SJSA1 (cell line): ENCODE data around the gene PCBD1. TPM values are rescaled to one million over a fixed set of nuclear protein-coding genes. Genes with fewer than 3 reads are reported as not detected.

Source experiments
- DNase-seq, 2 experiments: peaks; one replicate each; pipeline ENCODE4 v3.0.0-alpha.2; 2015 to 2020; ENCODE audit warnings: low spot score in 2 of 2, low read depth in 1 of 2
- H3K27ac ChIP-seq: fragments of 250-450 bp; sonication (Bioruptor Pico); 2 replicates; pipeline ENCODE4 v1.5.1; 2020; ENCODE audit warnings: mild to moderate bottlenecking, moderate library complexity
- H3K27me3 ChIP-seq: fragments of 250-450 bp; sonication (Bioruptor Pico); replicated peaks from 2 replicates; pipeline ENCODE4 v1.5.1; 2020; ENCODE audit warnings: mild to moderate bottlenecking, moderate library complexity
- H3K36me3 ChIP-seq: fragments of 250-450 bp; sonication (Bioruptor Pico); 2 replicates; pipeline ENCODE4 v1.5.1; 2020; ENCODE audit warnings: mild to moderate bottlenecking
- H3K4me1 ChIP-seq: fragments of 250-450 bp; sonication (Bioruptor Pico); replicated peaks from 2 replicates; pipeline ENCODE4 v1.6.1; 2021; ENCODE audit warnings: mild to moderate bottlenecking
- H3K4me3 ChIP-seq: fragments of 250-450 bp; sonication (Bioruptor Pico); 2 replicates; pipeline ENCODE4 v1.5.1; 2020; ENCODE audit warnings: mild to moderate bottlenecking
- H3K9me3 ChIP-seq: fragments of 250-450 bp; sonication (Bioruptor Pico); replicated peaks from 2 replicates; pipeline ENCODE4 v1.5.1; 2020; ENCODE audit warnings: mild to moderate bottlenecking
- total RNA-seq: library from RNA; depleted of rRNA; stranded (reverse); fragments of >200 nt; shearing (Covaris generic); gene quantifications from 2 replicates; pipeline ENCODE4 v1.2.3, GENCODE V29; 2014

PCBD1 gene
- total RNA-seq, 1 experiment from 2014 or later, result 32.8 TPM

DNA sequence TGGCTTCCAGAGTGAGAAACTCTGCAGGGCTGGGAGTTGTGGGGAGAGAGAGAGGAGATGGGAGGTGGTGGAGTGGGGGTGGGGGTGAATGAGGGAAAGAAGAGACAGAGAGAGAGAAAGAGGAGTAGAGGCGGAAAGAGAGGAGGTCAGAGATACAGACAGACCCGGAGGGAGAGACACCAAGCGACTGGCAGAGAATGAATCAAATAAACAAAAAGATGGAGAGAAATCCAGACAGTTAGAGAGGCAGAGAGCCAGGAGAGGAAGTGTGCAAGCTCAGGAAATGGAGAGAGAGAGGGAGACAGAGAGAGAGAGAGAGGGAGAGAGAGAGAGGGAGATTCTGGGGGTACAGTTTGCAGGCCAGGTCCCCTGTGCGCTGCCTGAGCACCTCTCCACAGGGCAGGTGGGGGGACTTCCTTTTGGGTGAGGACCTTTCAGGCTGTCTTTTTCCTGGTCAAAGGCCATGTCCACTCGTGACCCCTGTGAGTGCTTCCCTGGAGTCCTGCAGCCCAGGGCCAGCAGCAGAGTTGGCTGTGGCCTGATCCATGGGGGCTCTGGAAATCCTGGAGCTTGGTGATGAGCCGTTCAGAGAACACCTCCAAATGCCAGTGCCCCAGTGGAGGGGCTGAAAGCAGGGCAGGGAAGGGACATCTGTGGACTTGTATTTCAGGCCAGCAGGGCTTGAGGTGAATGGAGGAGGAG is 25.0 kb upstream of the PCBD1 start:
- Histone ChIP-seq H3K9me3 (no peaks in the 10 kb centered on the region), H3K27me3 (peaks cover 10% of the 10 kb centered on the region), H3K4me3 (no peak overlapping the region), H3K4me1 (no peaks in the 10 kb centered on the region), H3K27ac (no peak overlapping the region), H3K36me3 (no peaks in the 10 kb centered on the region)
- no peak for DNase-seq

GRCh38 chr10:70912556-70912955 is 24.2 kb upstream of the PCBD1 start:
- no peak for DNase-seq
- peaks cover 10% of the 10 kb centered on the region for H3K27me3 ChIP-seq
- H3K36me3 ChIP-seq, result no peaks in the 10 kb centered on the region
- no peak overlapping the region for H3K4me3 ChIP-seq
- H3K4me1 ChIP-seq, result no peaks in the 10 kb centered on the region
- H3K27ac ChIP-seq, result no peak overlapping the region
- no peaks in the 10 kb centered on the region for H3K9me3 ChIP-seq

GRCh38 chr10:70911386-70911785 is 23.0 kb upstream of the PCBD1 start:
- Histone ChIP-seq H3K4me1 (no peaks in the 10 kb centered on the region), H3K27ac (no peak overlapping the region), H3K36me3 (no peaks in the 10 kb centered on the region), H3K9me3 (no peaks in the 10 kb centered on the region), H3K27me3 (peaks cover 7% of the 10 kb centered on the region), H3K4me3 (no peak overlapping the region)
- no peak for DNase-seq

DNA sequence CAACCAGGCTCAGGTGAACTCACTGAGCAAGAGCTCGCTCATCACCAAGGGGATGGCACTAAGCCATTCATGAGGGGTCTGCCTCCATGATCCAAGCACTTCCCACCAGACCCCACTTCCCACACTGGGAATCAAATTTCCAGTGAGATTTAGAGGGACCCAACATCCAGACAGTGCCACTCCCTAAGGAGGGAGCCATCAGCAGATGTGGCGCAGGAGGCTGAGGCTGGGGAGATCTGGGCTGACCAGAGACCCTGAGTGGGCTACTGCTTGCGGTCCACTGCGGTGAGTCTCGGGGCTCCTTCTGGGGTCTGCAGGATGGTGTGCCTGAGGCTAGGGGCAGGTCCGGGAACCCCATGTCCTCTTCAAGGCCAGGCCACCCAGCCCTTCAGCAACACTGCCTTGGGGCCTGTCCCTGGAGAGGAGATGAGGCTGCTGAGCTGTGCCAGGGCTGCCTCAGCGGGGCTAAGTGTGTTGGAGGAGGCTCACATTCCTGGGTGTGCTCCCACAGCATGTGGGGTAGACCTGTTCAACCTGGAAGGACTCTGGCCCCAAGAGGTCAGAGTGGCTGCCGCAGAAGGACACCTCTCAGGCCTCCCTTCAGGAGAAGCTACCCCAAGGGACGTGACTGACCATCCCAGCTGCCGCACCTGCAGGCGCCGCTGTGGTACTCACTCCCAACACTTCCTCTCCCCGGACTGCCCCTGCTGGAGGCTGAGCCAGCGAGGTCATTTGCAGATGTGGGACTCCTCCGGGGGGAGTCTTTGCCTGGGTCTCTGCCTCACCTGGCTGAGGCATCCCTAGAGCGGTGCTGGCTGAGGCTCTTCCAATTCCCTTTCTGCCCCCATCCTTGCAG is 22.3 kb upstream of the PCBD1 start:
- H3K4me1 ChIP-seq, result no peaks in the 10 kb centered on the region
- DNase-seq, result no peak
- no peak overlapping the region for H3K4me3 ChIP-seq
- H3K36me3 ChIP-seq, result no peaks in the 10 kb centered on the region
- peaks cover 7% of the 10 kb centered on the region; the same call in 1 of the 2 replicates for H3K27me3 ChIP-seq
- H3K27ac ChIP-seq, result no peak overlapping the region
- no peaks in the 10 kb centered on the region for H3K9me3 ChIP-seq

GRCh38 chr10:70909326-70909935 is 21.1 kb upstream of the PCBD1 start:
- H3K27ac ChIP-seq, result no peak overlapping the region
- no peaks in the 10 kb centered on the region for H3K9me3 ChIP-seq
- no peaks in the 10 kb centered on the region for H3K36me3 ChIP-seq
- H3K4me1 ChIP-seq, result no peaks in the 10 kb centered on the region
- H3K27me3 ChIP-seq, result peaks cover 7% of the 10 kb centered on the region; the same call in 1 of the 2 replicates
- no peak overlapping the region for H3K4me3 ChIP-seq
- no peak for DNase-seq

GRCh38 chr10:70908406-70909296 is 20.3 kb upstream of the PCBD1 start:
- H3K9me3 ChIP-seq, result no peaks in the 10 kb centered on the region

GRCh38 chr10:70907637-70908405 is 19.5 kb upstream of the PCBD1 start:
- no peaks in the 10 kb centered on the region for H3K4me1 ChIP-seq

More at GRCh38 chr10:70908406-70909296, 20.3 kb upstream of the PCBD1 start:
- Histone ChIP-seq H3K27ac (no peak overlapping the region), H3K27me3 (peaks cover 7% of the 10 kb centered on the region; the same call in 1 of the 2 replicates), H3K4me3 (no peak overlapping the region), H3K36me3 (no peaks in the 10 kb centered on the region), H3K4me1 (no peaks in the 10 kb centered on the region)
- no peak for DNase-seq

GRCh38 chr10:70906953-70907636 is 18.7 kb upstream of the PCBD1 start:
- Histone ChIP-seq H3K9me3 (no peaks in the 10 kb centered on the region), H3K4me3 (no peak overlapping the region), H3K4me1 (no peaks in the 10 kb centered on the region), H3K36me3 (no peaks in the 10 kb centered on the region), H3K27me3 (peaks cover 7% of the 10 kb centered on the region; the same call in 1 of the 2 replicates), H3K27ac (no peak overlapping the region)
- no peak for DNase-seq

More at GRCh38 chr10:70907637-70908405, 19.5 kb upstream of the PCBD1 start:
- Histone ChIP-seq H3K4me3 (no peak overlapping the region), H3K27ac (no peak overlapping the region), H3K9me3 (no peaks in the 10 kb centered on the region), H3K27me3 (peaks cover 4% of the 10 kb centered on the region; the same call in 1 of the 2 replicates), H3K36me3 (no peaks in the 10 kb centered on the region)
- DNase-seq, result no peak

GRCh38 chr10:70906031-70906783 is 17.8 kb upstream of the PCBD1 start:
- DNase-seq, result no peak
- no peaks in the 10 kb centered on the region for H3K4me1 ChIP-seq
- H3K9me3 ChIP-seq, result no peaks in the 10 kb centered on the region
- H3K27me3 ChIP-seq, result peaks cover 7% of the 10 kb centered on the region; the same call in 1 of the 2 replicates
- H3K36me3 ChIP-seq, result no peaks in the 10 kb centered on the region
- H3K4me3 ChIP-seq, result no peak overlapping the region
- H3K27ac ChIP-seq, result no peak overlapping the region

DNA sequence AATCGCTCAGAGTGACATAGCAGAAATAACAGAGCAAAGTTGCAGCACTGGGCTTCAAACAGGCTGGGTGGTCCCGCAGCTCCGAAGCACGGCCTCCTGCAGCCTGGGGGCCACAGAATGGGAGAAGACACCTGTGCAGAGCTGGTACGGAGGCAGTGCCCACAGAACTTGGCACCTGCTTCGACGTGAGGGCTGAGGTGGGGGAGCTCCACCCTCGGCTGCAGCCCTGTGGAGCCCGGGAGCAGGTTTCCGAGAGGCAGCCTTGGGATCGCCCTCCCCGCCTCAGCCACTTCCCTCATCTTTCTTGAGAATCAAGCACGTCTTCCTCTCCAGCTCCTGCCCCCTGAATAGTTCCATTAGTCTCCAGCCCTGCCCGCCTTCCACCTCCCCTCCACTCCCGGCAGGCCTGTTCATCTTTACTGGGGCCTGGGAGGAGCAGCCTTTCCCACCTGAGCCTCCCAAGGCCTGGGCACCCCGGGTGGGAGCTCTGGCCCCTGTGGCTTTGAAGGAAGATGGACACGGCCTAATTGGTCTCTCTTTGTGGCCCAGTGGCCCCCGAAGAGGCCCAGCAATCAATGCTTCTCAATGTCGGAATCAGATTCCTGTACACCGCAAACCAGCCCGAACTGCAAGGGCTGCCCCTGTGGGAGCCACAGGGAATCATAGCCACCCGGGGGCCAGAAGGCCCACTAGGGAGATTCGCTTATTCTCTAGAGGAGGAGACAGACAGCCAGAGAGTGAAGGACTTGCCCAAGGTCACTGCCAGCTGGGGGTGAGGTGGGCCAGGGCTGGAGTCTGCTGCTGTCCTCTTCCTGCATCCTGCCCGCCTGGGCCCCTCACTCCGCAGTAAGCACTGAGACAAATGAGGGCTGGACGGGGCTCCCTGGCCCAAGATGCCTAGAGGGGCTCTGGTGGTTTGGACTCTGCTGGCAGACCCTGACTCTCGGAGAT is 17.0 kb upstream of the PCBD1 start:
- H3K9me3 ChIP-seq, result no peaks in the 10 kb centered on the region
- no peaks in the 10 kb centered on the region for H3K36me3 ChIP-seq
- no peak for DNase-seq
- peaks cover 11% of the 10 kb centered on the region; the same call in 1 of the 2 replicates for H3K27me3 ChIP-seq
- no peaks in the 10 kb centered on the region for H3K4me1 ChIP-seq
- no peak overlapping the region for H3K4me3 ChIP-seq
- no peak overlapping the region for H3K27ac ChIP-seq
